ENCODE results near the gene HPS3.

HPS3 gene

GRCh38 chr3:149122721-149123578, 6.5 kb upstream of the HPS3 start:
- no peak for DNase-seq

GRCh38 chr3:149128821-149129220, 617 bp upstream of the HPS3 start:
- DNase-seq: no peak

- DNase-seq: no peak
These were observed 2.2 kb downstream of the HPS3 start for GRCh38 chr3:149131589-149131988.

DNA sequence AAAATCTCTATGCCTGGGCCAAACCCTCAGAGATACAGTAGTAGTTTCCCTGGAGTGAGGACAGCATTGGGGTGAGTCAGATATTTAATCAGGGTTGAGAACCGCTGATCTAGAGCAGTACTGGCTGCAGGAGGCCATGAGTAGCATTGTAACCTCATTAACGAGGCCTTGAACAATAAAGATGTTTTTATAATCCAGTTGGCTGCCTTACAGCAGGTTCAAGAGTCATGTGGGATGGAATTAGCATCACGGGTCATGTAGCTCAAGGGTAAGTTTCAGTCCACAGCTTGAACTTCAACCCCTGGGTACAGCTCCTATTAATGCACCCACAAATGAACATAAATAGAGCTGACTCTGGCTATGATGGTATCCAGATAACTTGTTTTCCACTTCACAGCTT, 5.1 kb downstream of the HPS3 start:
- DNase-seq: no peak

DNA sequence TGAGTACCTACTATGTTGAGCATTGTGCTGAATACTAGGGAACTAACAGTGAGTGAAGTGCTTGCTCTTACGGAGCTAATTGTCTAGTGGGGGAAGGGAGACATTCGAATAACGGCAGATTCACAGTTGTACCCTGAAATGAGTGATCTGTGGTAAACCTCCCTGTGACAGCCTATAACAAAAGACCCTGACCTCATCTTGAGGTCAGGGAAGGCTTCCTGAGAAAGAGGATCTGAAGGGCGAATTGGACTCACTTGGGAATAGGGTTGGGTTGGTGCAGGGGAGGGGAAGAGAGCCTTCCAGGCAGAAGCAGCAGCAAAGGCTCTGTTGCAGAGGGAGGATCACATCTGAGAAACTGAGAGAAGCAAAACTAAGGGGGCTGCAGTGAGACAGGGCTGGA, 13.2 kb downstream of the HPS3 start:
- no peak for DNase-seq

DNA sequence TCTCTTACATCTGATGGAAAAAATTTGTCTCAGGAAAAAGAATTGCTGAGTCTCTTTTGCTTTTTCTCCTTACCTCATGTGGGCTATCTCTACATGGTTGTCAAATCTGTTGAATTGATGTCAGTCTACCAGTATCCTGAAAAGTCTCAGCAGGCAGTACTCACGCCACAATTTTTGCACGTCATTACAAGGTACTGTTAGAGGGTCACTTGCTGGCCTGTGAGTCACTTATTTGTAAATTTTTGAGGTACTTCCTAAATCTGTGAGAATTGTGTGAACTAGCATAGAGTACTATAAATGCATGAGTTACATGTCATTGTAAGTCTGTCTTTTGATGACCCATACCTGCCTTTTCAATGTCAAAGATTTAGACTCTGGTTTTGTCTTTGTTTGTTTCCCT, 15.9 kb downstream of the HPS3 start:
- no peak for DNase-seq

DNA sequence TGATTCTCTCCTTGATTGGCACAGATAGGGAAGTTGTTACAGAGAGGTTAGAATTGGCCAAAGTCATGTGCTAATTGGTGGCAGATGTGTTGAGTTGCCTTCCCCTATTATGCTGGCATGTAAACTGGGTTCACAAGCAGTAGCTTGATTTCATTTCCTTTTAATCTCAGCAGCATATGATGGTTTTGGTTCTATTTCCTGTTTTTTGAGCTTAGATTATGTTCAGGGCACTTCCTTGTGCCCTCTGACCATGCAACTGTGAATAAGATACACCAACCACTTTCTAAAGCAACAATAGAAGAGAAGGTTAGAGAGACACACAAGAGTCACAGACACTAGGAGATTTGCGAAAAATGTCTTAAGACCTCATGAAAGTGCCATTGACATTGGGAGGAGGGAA, 16.5 kb downstream of the HPS3 start:
- no peak for DNase-seq

- no peak for DNase-seq
These were observed 21.0 kb downstream of the HPS3 start for GRCh38 chr3:149150436-149150835.

GRCh38 chr3:149151843-149152242, 22.4 kb downstream of the HPS3 start:
- no peak for DNase-seq

DNA sequence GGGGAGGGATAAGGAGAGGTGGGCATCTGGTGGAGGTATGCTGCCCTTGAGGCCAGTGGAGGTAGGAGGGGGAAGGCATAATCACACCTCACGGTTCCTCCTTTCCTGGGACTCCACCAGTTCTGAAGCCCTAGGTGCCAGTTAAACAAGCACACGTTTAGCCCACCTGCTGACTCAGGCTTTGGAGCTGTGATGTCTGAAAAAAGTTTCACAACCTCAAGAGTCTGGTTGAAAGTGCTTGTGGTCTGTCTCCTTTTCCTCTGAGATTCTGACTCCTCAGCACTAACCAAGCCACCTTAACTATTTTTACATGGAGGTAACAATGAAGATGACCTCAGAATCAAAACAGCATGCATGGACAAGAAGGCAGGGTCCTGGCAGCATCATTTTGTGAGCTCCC, 23.0 kb downstream of the HPS3 start:
- no peak for DNase-seq

DNA sequence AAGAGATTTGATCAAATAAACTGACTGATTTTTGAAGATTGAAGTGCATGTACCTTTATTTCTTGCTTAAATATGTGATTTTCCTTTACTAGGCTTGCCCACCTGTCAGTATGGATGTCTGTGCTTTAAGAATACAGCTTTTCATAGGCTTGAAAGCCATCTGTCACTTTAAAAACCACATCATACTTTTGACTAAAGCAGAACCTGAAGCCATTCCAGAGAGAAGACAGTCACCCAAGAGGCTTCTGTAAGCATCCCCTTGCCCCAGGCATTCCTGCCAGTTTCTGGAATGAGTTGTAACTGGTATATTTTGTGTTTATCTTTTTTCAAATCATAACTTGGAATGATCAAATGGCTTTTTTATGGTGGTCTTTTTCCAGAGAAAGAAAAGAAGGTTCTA, 24.0 kb downstream of the HPS3 start:
- DNase-seq: no peak

DNA sequence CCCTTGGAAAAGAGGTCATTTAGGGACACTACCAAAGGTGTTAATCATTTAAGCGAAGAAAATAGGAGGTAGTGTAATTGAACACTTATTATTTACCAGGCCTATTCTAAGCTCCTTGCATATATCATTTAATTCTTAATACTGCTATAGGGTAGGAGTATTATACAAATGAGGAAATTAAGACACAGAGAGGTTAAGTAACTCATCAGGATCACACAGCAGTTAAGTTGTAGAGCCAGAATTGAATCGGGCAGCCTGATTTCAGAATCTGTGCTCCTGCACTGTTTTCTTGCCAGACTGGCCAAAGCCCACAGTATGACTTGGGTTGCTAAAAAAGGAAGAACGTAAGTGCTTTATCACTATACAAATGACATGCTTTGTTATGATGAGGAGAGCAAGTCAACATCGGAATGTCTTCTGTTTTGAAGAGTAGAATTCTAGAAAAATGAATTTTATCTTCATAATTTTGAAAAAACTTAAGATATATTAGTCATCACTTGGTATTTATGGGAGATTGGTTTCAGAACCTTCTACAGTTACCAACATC, 31.4 kb downstream of the HPS3 start:
- DNase-seq: no peak

DNA sequence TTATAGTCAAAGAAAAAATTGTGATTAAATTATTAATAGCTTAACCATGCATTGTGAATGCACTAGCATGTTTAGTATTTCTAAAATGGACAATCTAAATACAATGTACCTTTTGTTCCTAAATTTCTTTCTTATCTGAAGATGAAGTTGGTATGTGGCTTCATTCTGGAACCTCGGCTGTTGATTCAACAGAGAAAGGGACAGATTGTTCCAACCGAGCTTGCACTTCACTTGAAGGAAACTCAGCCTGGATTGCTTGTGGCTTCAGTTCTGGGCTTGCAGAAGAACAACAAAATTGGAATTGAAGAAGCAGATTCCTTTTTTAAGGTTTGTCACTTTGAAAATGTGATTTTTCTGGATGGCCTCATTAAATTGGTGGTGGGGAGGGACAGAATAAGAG, 32.6 kb downstream of the HPS3 start:
- no peak for DNase-seq

GRCh38 chr3:149163066-149163465, 33.6 kb downstream of the HPS3 start:
- no peak for DNase-seq

- DNase-seq: no peak
These were observed 38.5 kb downstream of the HPS3 start for GRCh38 chr3:149167898-149168297.

DNA sequence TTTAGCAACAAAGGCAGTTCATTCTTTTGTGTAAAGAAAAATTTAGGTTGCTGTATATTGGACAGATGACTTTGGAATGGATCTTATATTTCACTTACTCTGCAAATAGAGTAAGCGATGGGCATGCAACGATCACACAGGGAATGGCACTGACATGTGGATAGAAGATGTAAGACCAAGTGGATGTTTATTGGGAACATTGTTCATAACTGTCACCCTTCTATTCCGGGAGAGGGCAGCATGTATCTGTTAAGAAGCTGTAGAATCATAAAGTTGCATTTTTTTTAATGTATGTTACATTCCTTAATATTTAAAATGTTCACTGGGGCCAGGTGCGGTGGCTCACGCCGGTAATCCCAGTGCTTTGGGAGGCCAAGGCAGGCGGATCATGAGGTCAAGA, 41.2 kb downstream of the HPS3 start:
- no peak for DNase-seq

GRCh38 chr3:149174901-149175300, 45.5 kb downstream of the HPS3 start:
- no peak for DNase-seq

GRCh38 chr3:149177122-149177521, 47.7 kb downstream of the HPS3 start:
- DNase-seq: no peak

- no peak for DNase-seq
These were observed 49.8 kb downstream of the HPS3 start for GRCh38 chr3:149179220-149179619.

DNA sequence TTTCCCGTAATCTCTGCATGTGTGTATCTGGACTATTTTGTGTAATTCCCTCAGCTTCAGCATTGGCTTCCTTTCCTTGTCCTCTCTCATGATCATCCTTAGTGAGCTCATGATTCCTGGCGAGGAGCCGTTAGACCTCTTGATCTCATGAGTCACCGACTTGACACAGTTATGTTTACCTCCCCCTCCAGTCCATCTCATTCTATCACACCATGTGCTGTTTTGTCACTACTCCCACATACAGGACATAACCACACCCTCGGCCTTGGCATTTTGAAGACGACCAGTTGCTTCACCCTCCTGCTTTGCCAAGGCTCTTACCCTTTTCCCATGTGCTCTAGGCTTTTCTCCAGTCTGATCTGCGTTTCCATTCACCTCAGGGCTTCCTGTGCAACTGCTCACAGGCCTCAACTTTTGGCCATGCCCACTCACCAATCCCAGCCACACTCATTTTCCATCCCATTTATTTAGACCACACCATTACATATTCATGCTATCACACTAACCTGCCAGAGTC, 50.7 kb downstream of the HPS3 start:
- DNase-seq: peak; percentile 94

DNA sequence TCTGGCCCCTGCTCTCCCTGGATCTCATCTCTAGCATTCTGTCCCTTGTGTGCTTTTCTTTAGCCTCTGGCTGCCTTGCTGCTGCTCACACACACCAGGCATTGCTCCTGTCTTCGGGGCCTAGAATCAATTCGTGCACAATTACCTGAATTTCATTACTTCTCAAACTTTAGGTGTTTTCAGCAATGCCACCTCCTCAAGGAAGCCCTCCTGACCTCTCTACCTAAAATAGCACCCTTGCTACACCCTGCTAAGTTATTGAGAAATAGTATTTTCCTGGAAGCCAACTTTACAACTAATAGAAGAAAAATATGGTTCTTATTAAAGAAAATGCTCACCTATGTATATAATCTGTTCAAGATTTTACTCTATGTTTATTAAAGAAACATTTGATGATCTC, 51.7 kb downstream of the HPS3 start:
- DNase-seq: no peak

GRCh38 chr3:149186219-149186618, 56.8 kb downstream of the HPS3 start:
- DNase-seq: no peak

- no peak for DNase-seq
These were observed 57.3 kb downstream of the HPS3 start for GRCh38 chr3:149186721-149187120.

DNA sequence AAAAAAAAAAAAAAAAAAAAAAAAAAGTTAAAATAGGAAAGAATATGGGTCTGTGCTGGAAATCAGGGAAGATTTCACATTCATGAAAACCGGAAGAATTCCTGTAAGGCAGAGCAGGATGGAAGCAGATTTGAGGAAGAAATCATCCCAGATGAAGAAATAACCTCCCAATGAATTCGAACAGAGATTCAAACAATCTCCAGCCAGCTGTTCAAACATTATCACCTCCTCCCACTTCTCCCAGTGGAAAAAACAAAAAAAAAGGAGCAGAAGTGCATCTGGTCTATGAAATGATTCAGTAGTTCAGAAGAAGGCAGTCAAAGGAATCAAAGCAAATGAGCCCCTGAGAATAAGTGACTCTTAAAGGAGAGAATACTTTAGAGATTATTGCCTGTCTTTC, 59.1 kb downstream of the HPS3 start:
- DNase-seq: no peak

DNA sequence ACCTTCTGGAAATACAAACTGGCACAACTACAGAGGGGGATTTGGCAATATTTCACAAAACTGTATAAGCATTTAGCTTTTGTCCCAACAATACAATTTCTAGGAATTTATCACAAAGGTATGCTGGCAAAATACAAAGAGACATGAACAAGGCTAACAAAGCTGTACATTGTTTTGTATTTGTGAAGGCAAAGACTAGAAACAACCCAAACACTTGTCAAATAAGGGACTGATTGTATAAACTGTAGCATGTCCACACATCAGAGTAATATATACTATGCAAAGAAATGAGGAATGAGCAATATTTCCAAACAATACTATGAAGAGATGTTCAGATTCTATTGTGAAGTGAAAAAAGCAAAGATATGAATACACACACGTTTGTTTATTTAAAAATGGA, 65.8 kb downstream of the HPS3 start:
- no peak for DNase-seq

Data from amniotic stem cell (primary cell).